GM12865 (cell line): ENCODE results near the gene TMEM203.

ENCODE experiments used
- DNase-seq: peaks from one replicate; pipeline ENCODE4 v3.0.0; 2010; ENCODE audit warnings: low read depth
- H3K4me3 ChIP-seq: 2 replicates; pipeline ENCODE4 v1.5.1; 2011; ENCODE audit warnings: mild to moderate bottlenecking, low read depth, low read length, control low read depth
- TF ChIP-seq, protein P1 (sequence below): IDR thresholded peaks from 2 replicates; pipeline ENCODE4 v1.5.1; 2011; ENCODE audit warnings: low read length, control low read depth, low read depth, inconsistent platforms; ENCODE audit not compliant: insufficient read depth; ENCODE audit errors: missing control alignments

Gene TMEM203

GRCh38 chr9:137188490-137189296 is 16.8 kb downstream of the TMEM203 start, which contains the start of the genes ANAPC2 and SSNA1:
Gene ANAPC2 (minus strand): TSS chr9:137188560. CDS start chr9:137188532, 28 bp downstream.
Gene SSNA1 (plus strand): TSS chr9:137188676. CDS start chr9:137188727, 51 bp downstream.
- TF ChIP-seq, protein P1, sequence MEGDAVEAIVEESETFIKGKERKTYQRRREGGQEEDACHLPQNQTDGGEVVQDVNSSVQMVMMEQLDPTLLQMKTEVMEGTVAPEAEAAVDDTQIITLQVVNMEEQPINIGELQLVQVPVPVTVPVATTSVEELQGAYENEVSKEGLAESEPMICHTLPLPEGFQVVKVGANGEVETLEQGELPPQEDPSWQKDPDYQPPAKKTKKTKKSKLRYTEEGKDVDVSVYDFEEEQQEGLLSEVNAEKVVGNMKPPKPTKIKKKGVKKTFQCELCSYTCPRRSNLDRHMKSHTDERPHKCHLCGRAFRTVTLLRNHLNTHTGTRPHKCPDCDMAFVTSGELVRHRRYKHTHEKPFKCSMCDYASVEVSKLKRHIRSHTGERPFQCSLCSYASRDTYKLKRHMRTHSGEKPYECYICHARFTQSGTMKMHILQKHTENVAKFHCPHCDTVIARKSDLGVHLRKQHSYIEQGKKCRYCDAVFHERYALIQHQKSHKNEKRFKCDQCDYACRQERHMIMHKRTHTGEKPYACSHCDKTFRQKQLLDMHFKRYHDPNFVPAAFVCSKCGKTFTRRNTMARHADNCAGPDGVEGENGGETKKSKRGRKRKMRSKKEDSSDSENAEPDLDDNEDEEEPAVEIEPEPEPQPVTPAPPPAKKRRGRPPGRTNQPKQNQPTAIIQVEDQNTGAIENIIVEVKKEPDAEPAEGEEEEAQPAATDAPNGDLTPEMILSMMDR, result peak; percentile 49
- DNase-seq, result peak; percentile 97
- peak within 1 kb of the TSS; percentile 96 for H3K4me3 ChIP-seq

DNA sequence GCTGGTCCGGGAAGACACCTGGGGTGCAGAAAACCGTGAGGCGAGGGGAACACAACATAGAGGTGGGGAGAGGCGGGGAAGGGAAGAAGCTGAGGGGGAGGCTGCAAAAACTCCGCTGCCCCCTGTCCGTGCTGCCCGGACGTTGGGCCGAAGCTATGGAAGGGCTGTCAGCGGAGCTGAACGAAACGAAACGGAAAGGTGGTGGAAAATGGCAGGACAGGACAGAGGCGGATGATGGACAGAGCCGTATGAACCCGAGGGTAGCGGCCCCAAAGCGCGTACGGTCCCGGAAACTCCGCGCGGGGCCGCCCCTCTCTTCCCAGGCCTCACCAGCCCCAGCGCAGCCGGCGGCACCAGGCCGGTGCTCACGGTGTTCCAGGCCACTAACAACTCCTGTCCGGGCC is 17.4 kb downstream of the TMEM203 start:
- DNase-seq, result no peak
- TF ChIP-seq, protein P1, result no peak

DNA sequence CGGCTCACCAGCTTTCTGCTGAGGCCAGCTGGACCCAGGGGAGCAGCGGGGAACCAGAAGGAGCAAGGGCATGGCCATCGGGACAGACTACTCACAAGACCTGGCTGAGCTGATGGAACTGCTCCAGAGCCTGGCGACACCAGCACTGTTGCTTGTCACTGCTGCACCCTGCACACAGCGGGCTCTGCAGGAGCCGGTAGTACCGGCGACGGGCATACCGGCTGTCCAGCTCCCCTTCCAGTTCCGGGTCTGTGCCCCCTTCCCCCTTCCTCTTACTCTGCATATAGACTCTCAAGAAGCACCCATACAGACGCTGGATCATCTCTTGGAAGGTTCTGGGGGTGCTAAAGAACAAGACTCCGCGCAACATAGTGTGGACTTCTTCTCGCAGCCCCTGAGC is 18.1 kb downstream of the TMEM203 start:
- TF ChIP-seq, protein P1, result no peak
- H3K4me3 ChIP-seq, result peak overlapping the region; percentile 96

More for the DNA sequence above, 17.4 kb downstream of the TMEM203 start:
- peak overlapping the region; percentile 96 for H3K4me3 ChIP-seq

GRCh38 chr9:137186385-137186784 is 19.1 kb downstream of the TMEM203 start:
- TF ChIP-seq, protein P1, result no peak
- no peak for DNase-seq
- H3K4me3 ChIP-seq, result no peak overlapping the region

More for the DNA sequence above, 18.1 kb downstream of the TMEM203 start:
- no peak for DNase-seq

- H3K4me3 ChIP-seq, result no peak overlapping the region
- no peak for DNase-seq
- TF ChIP-seq, protein P1, result no peak
Observed at GRCh38 chr9:137185921-137186320, 19.5 kb downstream of the TMEM203 start.

DNA sequence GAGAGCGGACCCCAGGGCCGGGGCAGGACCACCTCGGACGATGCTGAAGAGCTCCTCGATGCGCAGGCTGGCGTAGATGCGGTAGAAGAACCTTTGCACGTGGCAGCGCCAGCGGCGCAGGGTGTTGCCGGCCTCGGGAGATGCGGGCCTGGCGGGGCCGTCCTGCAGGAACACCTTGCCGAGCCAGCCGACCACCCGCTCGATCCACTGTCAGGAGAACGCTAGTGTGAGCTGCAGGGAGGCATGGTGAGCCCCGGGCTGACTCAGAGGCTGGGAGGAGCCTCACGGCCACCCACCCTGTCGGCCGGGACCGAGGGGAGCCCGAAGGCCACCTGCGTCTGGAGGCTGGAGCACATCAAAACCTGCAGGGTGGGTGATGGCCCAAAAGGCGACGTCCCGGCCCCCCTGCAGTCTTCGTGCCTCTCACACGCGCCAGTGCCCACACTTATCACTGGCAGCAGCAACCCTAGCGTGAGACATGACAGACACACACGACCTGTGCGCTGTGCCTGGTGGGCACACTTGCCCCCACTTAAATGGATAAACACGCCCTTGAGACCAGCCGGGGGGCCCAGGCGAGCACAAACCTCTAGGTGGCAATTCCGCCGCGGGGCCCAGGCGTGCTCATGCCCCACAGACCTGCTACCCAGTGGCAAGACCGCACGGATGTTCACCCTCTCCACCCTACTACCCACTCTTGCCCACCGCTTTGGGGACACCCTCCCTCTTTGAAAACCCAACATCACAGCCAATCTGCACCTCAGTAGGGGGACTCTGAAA is 20.4 kb downstream of the TMEM203 start:
- no peak for DNase-seq
- TF ChIP-seq, protein P1, result no peak
- no peak overlapping the region for H3K4me3 ChIP-seq
